ENCODE measurements around the gene RPS19. TPM values are rescaled to one million over a fixed set of nuclear protein-coding genes. Genes with fewer than 3 reads are reported as not detected.

The RPS19 gene
- total RNA-seq, 2 donors from 2014 or later: 454 to 832 TPM

DNA sequence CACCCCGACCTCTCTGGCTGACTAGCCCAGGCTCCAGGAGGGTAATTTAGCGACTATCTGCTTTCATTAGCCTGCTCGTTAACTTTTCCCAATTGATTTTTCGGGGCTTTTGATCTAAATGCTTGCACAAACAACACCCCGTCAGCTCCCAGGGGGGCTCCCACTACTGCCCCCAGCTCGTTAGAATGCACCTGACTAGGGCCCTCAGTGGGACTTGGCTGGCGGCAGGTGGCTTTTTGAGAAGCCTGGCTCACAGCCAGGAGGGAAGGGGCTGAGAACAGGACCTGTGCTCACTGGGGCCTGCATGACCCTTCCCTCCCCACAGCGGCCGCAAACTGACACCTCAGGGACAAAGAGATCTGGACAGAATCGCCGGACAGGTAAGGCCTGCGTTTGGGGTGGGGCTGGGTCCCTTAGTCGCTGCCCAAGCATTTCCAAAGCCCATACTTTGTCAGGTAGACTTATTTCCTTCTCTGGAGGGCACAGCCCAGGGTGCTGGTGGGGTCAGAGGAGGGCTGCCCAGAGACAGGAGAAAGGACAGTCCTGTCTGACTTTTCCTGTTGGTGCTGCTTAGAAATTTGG lies 9.4 kb downstream of the RPS19 start:
- Histone ChIP-seq H3K36me3 (replicated peaks in 1 of 2; ENCODE audit: insufficient read depth in 1 of 2, low read depth in 2 of 2) (peaks cover 14 to 18% of the 10 kb centered on the region in 2 donors), H3K9me3 (no peaks in the 10 kb centered on the region), H3K4me1 (peaks cover 43% of the 10 kb centered on the region), H3K27ac (no peak overlapping the region), H3K4me3 (no peak overlapping the region), H3K27me3 (no peaks in the 10 kb centered on the region)
- ATAC-seq (no peak), DNase-seq (no peak)
- WGBS, 2 donors: 77 to 85% methylated on average over 10 to 13 of the region's 13 CpGs
- TF ChIP-seq, protein P1, sequence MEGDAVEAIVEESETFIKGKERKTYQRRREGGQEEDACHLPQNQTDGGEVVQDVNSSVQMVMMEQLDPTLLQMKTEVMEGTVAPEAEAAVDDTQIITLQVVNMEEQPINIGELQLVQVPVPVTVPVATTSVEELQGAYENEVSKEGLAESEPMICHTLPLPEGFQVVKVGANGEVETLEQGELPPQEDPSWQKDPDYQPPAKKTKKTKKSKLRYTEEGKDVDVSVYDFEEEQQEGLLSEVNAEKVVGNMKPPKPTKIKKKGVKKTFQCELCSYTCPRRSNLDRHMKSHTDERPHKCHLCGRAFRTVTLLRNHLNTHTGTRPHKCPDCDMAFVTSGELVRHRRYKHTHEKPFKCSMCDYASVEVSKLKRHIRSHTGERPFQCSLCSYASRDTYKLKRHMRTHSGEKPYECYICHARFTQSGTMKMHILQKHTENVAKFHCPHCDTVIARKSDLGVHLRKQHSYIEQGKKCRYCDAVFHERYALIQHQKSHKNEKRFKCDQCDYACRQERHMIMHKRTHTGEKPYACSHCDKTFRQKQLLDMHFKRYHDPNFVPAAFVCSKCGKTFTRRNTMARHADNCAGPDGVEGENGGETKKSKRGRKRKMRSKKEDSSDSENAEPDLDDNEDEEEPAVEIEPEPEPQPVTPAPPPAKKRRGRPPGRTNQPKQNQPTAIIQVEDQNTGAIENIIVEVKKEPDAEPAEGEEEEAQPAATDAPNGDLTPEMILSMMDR (IDR thresholded peaks at IDR 0.05): no peak
- no peak for TF ChIP-seq POLR2A (IDR thresholded peaks at IDR 0.05)
- intact Hi-C loops (cut with DNase I): no loop called here

DNA sequence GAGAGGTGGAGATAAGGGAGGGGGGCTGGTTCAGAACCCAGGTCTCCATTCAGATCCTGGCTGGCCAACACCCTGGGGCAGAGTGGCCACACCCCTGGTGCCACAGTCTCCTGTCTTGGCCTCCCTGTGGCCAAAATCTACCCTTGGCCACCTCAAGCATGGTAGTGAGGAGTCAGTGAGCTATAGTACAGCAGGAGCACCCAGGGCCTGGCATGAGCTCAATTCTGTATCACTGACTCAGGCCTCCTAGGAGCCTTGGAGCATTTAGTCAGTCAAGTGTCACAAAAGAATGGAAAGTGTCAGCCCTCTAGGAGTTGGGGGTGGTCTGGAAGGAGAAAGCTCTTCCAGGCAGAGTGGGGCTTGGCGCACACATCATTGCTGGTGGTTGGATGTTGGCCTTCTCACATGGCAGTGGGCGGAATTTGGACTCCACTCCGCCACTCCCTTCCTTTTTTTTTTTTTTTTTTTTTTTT lies 10.4 kb downstream of the RPS19 start:
- Histone ChIP-seq H3K9me3 (no peaks in the 10 kb centered on the region), H3K36me3 (replicated peaks in 1 of 2; ENCODE audit: insufficient read depth in 1 of 2, low read depth in 2 of 2) (peaks cover 12 to 15% of the 10 kb centered on the region in 2 donors), H3K27me3 (no peaks in the 10 kb centered on the region), H3K4me1 (peaks cover 33% of the 10 kb centered on the region), H3K4me3 (no peak overlapping the region), H3K27ac (no peak overlapping the region)
- WGBS, 2 donors: 63 to 69% methylated on average over 3 of the region's 3 CpGs
- intact Hi-C loops (cut with DNase I): loop anchor here (5.0 kb wide), 1 partner anchor 77 kb away; no protein-coding TSS in a partner anchor
- DNase-seq (no peak), ATAC-seq (no peak)
- TF ChIP-seq POLR2A (IDR thresholded peaks at IDR 0.05): no peak
- TF ChIP-seq, protein P1 (IDR thresholded peaks at IDR 0.05): no peak

DNA sequence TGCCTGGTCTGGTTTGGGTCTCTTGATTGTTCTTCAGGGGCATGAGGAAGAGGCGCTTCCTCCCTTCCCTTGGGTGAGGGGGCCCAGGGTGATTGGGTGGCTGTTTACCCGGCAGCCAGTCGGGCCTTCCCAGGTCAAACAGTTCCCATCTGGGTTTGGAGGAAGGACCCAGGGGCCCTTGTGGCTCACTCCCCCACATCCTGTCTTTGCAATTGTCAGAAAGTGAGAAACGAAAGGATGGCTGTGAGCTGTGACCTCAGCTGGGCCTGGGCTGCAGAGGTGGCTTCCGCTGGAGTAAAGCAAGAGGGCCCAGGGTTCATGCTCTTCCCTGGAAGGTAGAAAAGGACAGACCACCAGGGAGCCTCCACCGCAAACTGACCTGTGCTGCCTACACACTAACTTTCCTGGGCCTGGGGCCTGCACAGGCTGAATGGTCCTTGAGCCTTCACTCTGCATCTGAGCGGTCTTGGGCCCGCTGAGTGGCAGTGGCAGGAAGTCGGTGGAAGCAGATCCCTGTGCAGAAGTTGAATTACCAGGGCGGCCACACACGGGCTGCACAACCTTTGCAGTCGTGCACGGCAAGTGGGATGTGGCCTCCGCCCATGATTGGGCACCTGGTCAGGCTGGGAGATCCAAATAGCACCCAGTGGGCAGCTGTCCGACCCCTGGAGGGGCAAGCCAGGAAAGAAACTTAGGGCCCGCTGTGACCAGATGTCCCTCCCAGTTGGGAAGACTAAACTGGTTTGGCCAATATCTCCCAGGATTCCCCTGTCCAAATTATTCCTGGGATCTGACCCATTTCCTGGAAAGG lies 11.7 kb downstream of the RPS19 start:
- TF ChIP-seq, protein P1 (IDR thresholded peaks at IDR 0.05): no peak
- no peak for TF ChIP-seq POLR2A (IDR thresholded peaks at IDR 0.05)
- Histone ChIP-seq H3K36me3 (replicated peaks in 1 of 2; ENCODE audit: insufficient read depth in 1 of 2, low read depth in 2 of 2) (peaks cover 12 to 15% of the 10 kb centered on the region in 2 donors), H3K27me3 (no peaks in the 10 kb centered on the region), H3K9me3 (no peaks in the 10 kb centered on the region), H3K4me3 (no peak overlapping the region), H3K4me1 (peaks cover 20% of the 10 kb centered on the region), H3K27ac (no peak overlapping the region)
- WGBS, 2 donors: 73 to 92% methylated on average over 6 to 16 of the region's 16 CpGs
- intact Hi-C loops (cut with DNase I): loop anchor here (5.0 kb wide), 1 partner anchor 76 kb away; no protein-coding TSS in a partner anchor
- ATAC-seq (no peak), DNase-seq (peak in 1 of 4 donors; percentile 43)

DNA sequence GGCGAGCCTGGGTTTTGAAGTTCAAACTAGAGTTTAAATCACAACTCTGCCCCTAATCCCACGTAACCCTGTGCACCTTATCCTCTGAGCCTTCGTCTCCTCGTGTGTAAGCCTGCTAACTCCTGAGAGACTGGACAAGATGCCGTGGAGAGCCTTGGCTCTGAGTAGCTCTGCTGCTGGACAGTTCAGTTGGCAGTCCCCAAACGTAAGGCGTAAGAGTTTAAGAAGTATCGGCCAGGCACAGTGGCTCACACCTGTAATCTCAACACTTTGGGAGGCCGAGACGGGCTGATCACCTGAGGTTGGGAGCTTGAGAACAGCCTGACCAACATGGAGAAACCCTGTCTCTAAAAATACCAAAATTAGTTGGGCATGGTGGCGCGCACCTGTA lies 12.3 kb downstream of the RPS19 start:
- Histone ChIP-seq H3K27ac (no peak overlapping the region), H3K36me3 (replicated peaks in 1 of 2; ENCODE audit: insufficient read depth in 1 of 2, low read depth in 2 of 2) (peaks cover 12 to 15% of the 10 kb centered on the region in 2 donors), H3K4me1 (peaks cover 16% of the 10 kb centered on the region), H3K27me3 (no peaks in the 10 kb centered on the region), H3K9me3 (no peaks in the 10 kb centered on the region), H3K4me3 (no peak overlapping the region)
- DNase-seq (no peak), ATAC-seq (no peak)
- intact Hi-C loops (cut with DNase I): loop anchor here (5.0 kb wide), 1 partner anchor 75 kb away; no protein-coding TSS in a partner anchor
- 90 to 92% methylated on average over 12 of the region's 12 CpGs for WGBS, 2 donors
- no peak for TF ChIP-seq POLR2A (IDR thresholded peaks at IDR 0.05)
- TF ChIP-seq, protein P1 (IDR thresholded peaks at IDR 0.05): no peak
